Activated CD4-positive, alpha-beta memory T cell treated with anti-CD3 and anti-CD28 coated beads, Interleukin-2, amount 10 ng/mL, durations not matched to agents 7 days and 5 days (primary cell): ENCODE data around the gene NAGK. TPM values are rescaled to one million over a fixed set of nuclear protein-coding genes. Genes with fewer than 3 reads are reported as not detected.
"Not testable (repeated sequence)": the region's sequence is repeated elsewhere in the genome, so short reads cannot be mapped to it uniquely, and the experiment has no call there.

Experiments used
- CTCF ChIA-PET: fragments of 350-600 bp; sonication (Branson Sonifier 250); formaldehyde crosslinking; loops from one replicate; lab custom pipeline; 2021; ENCODE audit warnings: antibody characterized with exemption, inconsistent platforms; lab: Charles Lee
- POLR2A ChIA-PET: fragments of 350-600 bp; sonication (Branson Sonifier 250); formaldehyde crosslinking; loops from one replicate; lab custom pipeline; 2021; ENCODE audit warnings: antibody characterized with exemption; lab: Charles Lee
- DNase-seq: peaks from one replicate; pipeline ENCODE4 v3.0.0-alpha.2; 2020
- H3K27ac Mint-ChIP-seq: one replicate; pipeline ENCODE4 v1.8.0; 2021; ENCODE audit warnings: mild to moderate bottlenecking, mixed read lengths
- H3K27me3 Mint-ChIP-seq: one replicate; pipeline ENCODE4 v1.8.0; 2021; ENCODE audit warnings: mixed read lengths
- H3K36me3 Mint-ChIP-seq: one replicate; pipeline ENCODE4 v1.8.0; 2021; ENCODE audit warnings: low read depth, mixed read lengths
- H3K4me1 Mint-ChIP-seq: one replicate; pipeline ENCODE4 v1.8.0; 2021; ENCODE audit warnings: mixed read lengths
- H3K4me3 Mint-ChIP-seq: one replicate; pipeline ENCODE4 v1.8.0; 2021; ENCODE audit warnings: mild to moderate bottlenecking, mixed read lengths
- H3K9me3 Mint-ChIP-seq: one replicate; pipeline ENCODE4 v1.8.0; 2021; ENCODE audit warnings: mixed read lengths
- total RNA-seq, 2 experiments: library from RNA; stranded (reverse); gene quantifications; one replicate each; pipeline ENCODE4 v1.2.3, GENCODE V29; 2021

NAGK gene
- total RNA-seq, 2 experiments from 2014 or later, result 66.1 to 67.5 TPM

GRCh38 chr2:71055206-71055740 is 13.2 kb upstream of the NAGK start:
- H3K4me3 Mint-ChIP-seq, H3K9me3 Mint-ChIP-seq, H3K4me1 Mint-ChIP-seq, H3K27me3 Mint-ChIP-seq, DNase-seq, H3K36me3 Mint-ChIP-seq, H3K27ac Mint-ChIP-seq, CTCF ChIA-PET, POLR2A ChIA-PET: not testable (repeated sequence)

GRCh38 chr2:71060211-71060610 is 8.2 kb upstream of the NAGK start:
- H3K4me3 Mint-ChIP-seq, result no peak overlapping the region
- H3K9me3 Mint-ChIP-seq, result no peaks in the 10 kb centered on the region
- DNase-seq, result no peak
- no peak overlapping the region for H3K27ac Mint-ChIP-seq
- CTCF ChIA-PET, result interaction anchor here (1.3 kb wide), 1 partner anchor 59 kb away, joined by 4 read pairs; no protein-coding TSS in a partner anchor
- no peaks in the 10 kb centered on the region for H3K36me3 Mint-ChIP-seq
- POLR2A ChIA-PET, result interaction anchor here (1.2 to 1.6 kb wide), 2 partner anchors 8 to 11 kb away, joined by 3 to 9 read pairs; partner anchors contain the start of gene NAGK
- H3K4me1 Mint-ChIP-seq, result no peaks in the 10 kb centered on the region
- peaks cover 13% of the 10 kb centered on the region for H3K27me3 Mint-ChIP-seq

GRCh38 chr2:71060871-71061270 is 7.6 kb upstream of the NAGK start:
- H3K4me3 Mint-ChIP-seq, result no peak overlapping the region
- ChIA-PET POLR2A (no interaction called here), CTCF (no interaction called here)
- H3K4me1 Mint-ChIP-seq, result no peaks in the 10 kb centered on the region
- H3K27me3 Mint-ChIP-seq, result peaks cover 10% of the 10 kb centered on the region
- H3K27ac Mint-ChIP-seq, result no peak overlapping the region
- no peaks in the 10 kb centered on the region for H3K36me3 Mint-ChIP-seq
- DNase-seq, result no peak
- no peaks in the 10 kb centered on the region for H3K9me3 Mint-ChIP-seq

GRCh38 chr2:71063216-71063615 is 5.2 kb upstream of the NAGK start:
- Mint-ChIP-seq H3K27ac (no peak overlapping the region), H3K9me3 (no peaks in the 10 kb centered on the region), H3K27me3 (peaks cover 9% of the 10 kb centered on the region), H3K36me3 (peaks cover 3% of the 10 kb centered on the region), H3K4me3 (no peak overlapping the region), H3K4me1 (peaks cover 13% of the 10 kb centered on the region)
- no peak for DNase-seq
- CTCF ChIA-PET, result no interaction called here
- POLR2A ChIA-PET, result interaction anchor here (1.0 kb wide), 1 partner anchor 8 kb away, joined by 3 read pairs; no protein-coding TSS in a partner anchor

GRCh38 chr2:71064110-71064611 is 4.3 kb upstream of the NAGK start:
- ChIA-PET CTCF (no interaction called here), POLR2A (no interaction called here)
- peaks cover 9% of the 10 kb centered on the region for H3K27me3 Mint-ChIP-seq
- no peaks in the 10 kb centered on the region for H3K9me3 Mint-ChIP-seq
- H3K4me1 Mint-ChIP-seq, result peaks cover 16% of the 10 kb centered on the region
- H3K4me3 Mint-ChIP-seq, result no peak overlapping the region
- H3K36me3 Mint-ChIP-seq, result peaks cover 3% of the 10 kb centered on the region
- no peak for DNase-seq
- no peak overlapping the region for H3K27ac Mint-ChIP-seq

GRCh38 chr2:71064754-71065621 is 3.5 kb upstream of the NAGK start:
- Mint-ChIP-seq H3K36me3 (peaks cover 7% of the 10 kb centered on the region), H3K4me3 (no peak overlapping the region), H3K9me3 (no peaks in the 10 kb centered on the region), H3K27ac (no peak overlapping the region), H3K27me3 (peaks cover 9% of the 10 kb centered on the region), H3K4me1 (peaks cover 25% of the 10 kb centered on the region)
- ChIA-PET CTCF (no interaction called here), POLR2A (no interaction called here)
- no peak for DNase-seq

GRCh38 chr2:71066856-71067255 is 1.6 kb upstream of the NAGK start:
- ChIA-PET CTCF (interaction anchor here (2.4 to 2.7 kb wide), 2 partner anchors 63 to 65 kb away, joined by 9 to 16 read pairs; partner anchors contain the start of genes MCEE and MPHOSPH10), POLR2A (interaction anchor here (0.7 to 5.5 kb wide), 11 partner anchors 15 to 773 kb away, joined by 3 to 75 read pairs (median 7); partner anchors contain the start of genes MCEE, MPHOSPH10, SNRPG and ZNF638)
- no peak for DNase-seq
- Mint-ChIP-seq H3K9me3 (no peaks in the 10 kb centered on the region), H3K36me3 (peaks cover 13% of the 10 kb centered on the region), H3K27me3 (peaks cover 3% of the 10 kb centered on the region), H3K4me1 (peaks cover 43% of the 10 kb centered on the region), H3K4me3 (peak overlapping the region; percentile 46), H3K27ac (no peak overlapping the region)

- Mint-ChIP-seq H3K4me1 (peaks cover 52% of the 10 kb centered on the region), H3K36me3 (peaks cover 17% of the 10 kb centered on the region), H3K4me3 (peak overlapping the region; percentile 92), H3K27ac (peak overlapping the region; percentile 88), H3K27me3 (peaks cover under 1% of the 10 kb centered on the region), H3K9me3 (no peaks in the 10 kb centered on the region)
- no peak for DNase-seq
- ChIA-PET CTCF (interaction anchor here (0.5 to 2.7 kb wide), 11 partner anchors 10 to 443 kb away, joined by 3 to 16 read pairs (median 3); partner anchors contain the start of genes MCEE, MPHOSPH10 and ZNF638), POLR2A (interaction anchor here (0.7 to 5.5 kb wide), 26 partner anchors 8 to 774 kb away, joined by 3 to 75 read pairs (median 6); partner anchors contain the start of genes MCEE, MPHOSPH10, SNRPG and ZNF638)
Measured at GRCh38 chr2:71067567-71068217, 756 bp upstream of the NAGK start.

GRCh38 chr2:71069376-71069775 is 928 bp downstream of the NAGK start:
- Mint-ChIP-seq H3K4me3 (peak overlapping the region; percentile 92), H3K4me1 (peaks cover 66% of the 10 kb centered on the region), H3K27ac (peak overlapping the region; percentile 88), H3K9me3 (no peaks in the 10 kb centered on the region), H3K36me3 (peaks cover 31% of the 10 kb centered on the region), H3K27me3 (no peaks in the 10 kb centered on the region)
- ChIA-PET CTCF (interaction anchor here (1.2 to 2.7 kb wide), 4 partner anchors 22 to 68 kb away, joined by 4 to 16 read pairs (median 8); partner anchors contain the start of genes MCEE and MPHOSPH10), POLR2A (interaction anchor here (0.8 to 5.5 kb wide), 16 partner anchors 8 to 879 kb away, joined by 3 to 75 read pairs (median 8); partner anchors contain the start of genes ANKRD53, C2orf42, MCEE and MPHOSPH10)
- DNase-seq, result no peak

- POLR2A ChIA-PET, result interaction anchor here (1.2 to 5.5 kb wide), 5 partner anchors 8 to 60 kb away, joined by 3 to 50 read pairs (median 5); partner anchors contain the start of genes MCEE and MPHOSPH10
- H3K4me1 Mint-ChIP-seq, result peaks cover 66% of the 10 kb centered on the region
- no peak for DNase-seq
- H3K27ac Mint-ChIP-seq, result peak overlapping the region; percentile 36
- no peaks in the 10 kb centered on the region for H3K9me3 Mint-ChIP-seq
- H3K27me3 Mint-ChIP-seq, result no peaks in the 10 kb centered on the region
- CTCF ChIA-PET, result interaction anchor here (1.1 to 2.4 kb wide), 6 partner anchors 10 to 106 kb away, joined by 3 to 6 read pairs (median 4); no protein-coding TSS in a partner anchor
- H3K4me3 Mint-ChIP-seq, result peak overlapping the region; percentile 2
- peaks cover 33% of the 10 kb centered on the region for H3K36me3 Mint-ChIP-seq
Measured at GRCh38 chr2:71070294-71071093, 2.0 kb downstream of the NAGK start.

GRCh38 chr2:71071681-71072398 is 3.4 kb downstream of the NAGK start:
- H3K9me3 Mint-ChIP-seq, result no peaks in the 10 kb centered on the region
- peaks cover 37% of the 10 kb centered on the region for H3K36me3 Mint-ChIP-seq
- CTCF ChIA-PET, result interaction anchor here (0.6 to 2.4 kb wide), 8 partner anchors 9 to 1796 kb away, joined by 3 to 7 read pairs (median 4); no protein-coding TSS in a partner anchor
- no peaks in the 10 kb centered on the region for H3K27me3 Mint-ChIP-seq
- H3K4me3 Mint-ChIP-seq, result peak overlapping the region; percentile 38
- peaks cover 63% of the 10 kb centered on the region for H3K4me1 Mint-ChIP-seq
- DNase-seq, result peak; percentile 57
- peak overlapping the region; percentile 65 for H3K27ac Mint-ChIP-seq
- POLR2A ChIA-PET, result interaction anchor here (1.1 to 5.5 kb wide), 7 partner anchors 9 to 58 kb away, joined by 3 to 50 read pairs (median 4); partner anchors contain the start of genes MCEE and MPHOSPH10
